ENCODE data around the gene COL5A1.

The COL5A1 gene

DNA sequence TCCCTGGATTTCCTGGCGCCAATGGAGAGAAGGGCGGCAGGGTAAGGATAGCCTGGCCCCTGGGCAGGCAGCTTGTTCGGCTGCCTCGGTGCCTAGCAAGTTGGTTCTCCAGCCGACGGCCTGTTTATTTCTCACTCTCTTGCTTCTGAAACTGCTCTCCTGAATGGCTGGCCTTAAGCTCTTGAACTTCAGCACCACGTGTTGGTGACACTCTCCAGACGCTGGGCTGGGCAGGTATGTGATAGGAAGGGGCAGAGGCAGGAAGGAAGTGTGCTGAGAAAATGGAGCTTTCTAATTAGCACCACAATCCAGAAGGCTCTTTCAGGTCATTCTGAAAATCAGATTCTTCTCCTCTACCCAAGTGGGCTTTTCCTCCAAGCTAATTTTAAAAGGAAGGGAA lies 147.6 kb downstream of the COL5A1 start:
- DNase-seq (ENCODE audit: low read depth), result no peak

DNA sequence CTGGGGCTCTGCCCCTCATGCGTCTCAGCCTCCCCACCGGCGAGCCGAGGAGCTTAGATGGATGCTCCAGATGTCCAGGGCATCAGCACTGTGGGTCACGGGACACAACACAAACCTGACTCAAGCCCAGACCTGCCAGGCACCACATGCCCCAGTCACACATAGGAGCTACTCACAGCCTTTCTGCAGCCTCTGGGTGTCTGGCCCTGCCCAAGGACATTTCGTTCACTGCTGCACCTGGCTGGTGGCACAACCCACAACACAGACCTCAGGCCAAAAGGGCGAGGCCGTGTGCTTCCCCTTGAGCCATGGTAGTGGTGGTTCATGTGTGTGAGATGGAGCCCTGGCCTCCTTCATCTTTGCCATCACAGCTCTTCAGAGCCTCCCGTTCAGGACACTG lies 149.4 kb downstream of the COL5A1 start:
- no peak for DNase-seq (ENCODE audit: low read depth)

DNA sequence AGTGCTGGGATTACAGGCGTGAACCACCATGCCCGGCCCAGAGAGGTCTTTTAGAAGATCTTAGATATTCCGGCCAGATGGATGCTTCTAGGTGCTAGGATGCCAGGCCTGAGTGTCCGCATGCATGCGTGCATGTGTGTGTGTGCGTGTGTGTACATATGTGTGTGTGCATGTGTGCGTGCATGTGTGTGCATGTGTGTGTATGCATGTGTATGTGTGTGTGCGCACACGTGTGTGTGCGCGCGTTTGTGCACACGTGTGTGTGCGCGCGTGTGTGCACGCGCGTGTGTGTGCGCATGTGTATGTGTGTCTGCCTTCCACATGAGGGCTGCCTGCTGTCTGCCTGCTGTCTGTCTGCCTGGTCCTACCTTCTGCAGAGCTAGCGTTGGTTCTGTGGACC lies 151.0 kb downstream of the COL5A1 start:
- no peak for DNase-seq (ENCODE audit: low read depth)

DNA sequence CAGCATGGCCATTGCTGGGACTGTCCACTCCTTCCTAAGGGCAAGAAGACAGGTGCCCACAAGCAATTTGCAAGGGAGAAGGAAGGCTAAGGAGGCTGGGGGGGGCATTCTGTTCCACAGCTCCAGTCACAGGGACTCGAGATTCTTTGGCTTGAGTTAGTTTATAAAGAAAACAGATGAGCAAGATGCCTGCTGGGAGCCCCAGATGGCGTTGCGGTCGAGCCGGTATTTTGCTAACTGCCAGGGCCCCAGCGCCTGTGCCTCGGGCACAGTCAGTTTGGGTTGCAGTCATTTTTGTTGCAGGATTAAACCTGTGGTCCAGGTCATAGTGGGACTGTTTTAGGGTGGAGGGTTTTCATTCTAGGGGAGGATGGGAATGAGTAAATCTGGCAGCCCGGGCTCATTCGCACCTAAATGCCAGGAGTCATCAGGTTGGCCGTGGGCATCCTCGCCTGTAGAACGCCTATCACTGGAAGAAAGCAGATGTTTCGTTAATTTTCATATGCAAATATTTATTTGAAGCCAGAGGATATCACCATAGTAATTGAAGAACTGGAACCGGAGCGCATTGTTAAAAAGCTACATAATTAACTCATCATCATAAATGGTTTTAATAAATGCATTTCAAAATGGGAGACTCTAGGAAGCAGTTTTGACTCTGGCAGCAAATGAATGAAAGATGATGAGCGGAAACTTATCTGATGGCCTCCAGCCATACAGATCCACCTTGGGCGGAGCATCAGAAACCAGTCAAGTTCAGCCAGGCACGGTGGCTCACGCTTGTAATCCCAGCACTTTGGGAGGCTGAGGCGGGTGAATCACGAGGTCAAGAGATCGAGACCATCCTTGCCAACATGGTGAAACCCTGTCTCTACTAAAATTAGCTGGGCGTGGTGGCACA lies 151.9 kb downstream of the COL5A1 start:
- no peak for DNase-seq (ENCODE audit: low read depth)

DNA sequence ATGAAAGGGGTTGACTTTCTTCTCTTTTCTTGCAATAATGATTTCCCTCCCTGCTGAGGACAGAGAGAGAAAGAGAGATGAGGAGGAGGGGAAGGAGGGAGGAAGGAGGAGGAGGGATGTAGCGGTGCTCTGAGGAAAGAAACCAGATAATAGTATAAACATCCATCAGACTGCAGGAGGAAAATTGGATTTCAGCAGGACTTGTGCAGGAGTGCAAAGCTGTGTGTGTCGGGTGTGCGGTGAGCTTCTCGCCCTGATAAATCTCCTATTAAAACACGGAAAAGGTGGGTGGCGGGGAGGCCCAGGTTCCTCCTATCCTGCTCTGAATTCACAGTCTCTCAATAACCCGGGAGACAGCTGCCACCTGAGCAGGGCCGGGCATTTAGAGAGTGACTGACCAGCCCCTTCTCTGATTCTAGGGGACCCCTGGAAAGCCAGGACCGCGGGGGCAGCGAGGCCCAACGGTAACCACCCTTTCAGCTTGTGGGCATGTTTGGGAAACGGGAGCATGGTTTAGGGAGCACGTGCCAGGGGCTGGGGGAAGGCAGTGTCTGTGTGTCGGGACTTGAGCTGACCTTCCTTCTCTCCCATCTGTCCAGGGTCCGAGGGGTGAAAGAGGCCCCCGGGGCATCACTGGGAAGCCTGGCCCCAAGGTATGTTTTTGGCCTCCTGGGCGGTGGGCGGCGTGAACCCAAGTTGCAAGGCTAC lies 153.2 kb downstream of the COL5A1 start:
- no peak for DNase-seq (ENCODE audit: low read depth)

DNA sequence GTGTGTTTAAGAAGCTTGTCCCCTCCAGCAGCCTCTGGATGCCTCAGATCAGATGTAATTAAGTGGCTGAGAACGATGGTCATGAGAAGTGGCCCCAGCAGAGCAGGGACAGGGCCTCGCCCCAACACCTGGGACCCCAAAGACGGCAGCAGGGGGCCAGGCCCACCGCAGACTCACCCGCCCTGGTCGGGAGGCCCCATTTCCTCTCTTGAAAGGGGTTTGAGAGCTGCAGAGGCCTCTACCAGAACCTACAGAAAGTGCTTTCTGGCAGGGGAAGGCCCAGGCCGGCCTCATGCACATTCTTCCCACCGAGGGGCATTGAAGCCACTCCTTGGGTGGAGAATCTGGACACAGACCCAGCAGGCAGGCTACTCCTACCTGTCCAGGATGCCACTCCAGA lies 153.8 kb downstream of the COL5A1 start:
- DNase-seq (ENCODE audit: low read depth), result no peak

DNA sequence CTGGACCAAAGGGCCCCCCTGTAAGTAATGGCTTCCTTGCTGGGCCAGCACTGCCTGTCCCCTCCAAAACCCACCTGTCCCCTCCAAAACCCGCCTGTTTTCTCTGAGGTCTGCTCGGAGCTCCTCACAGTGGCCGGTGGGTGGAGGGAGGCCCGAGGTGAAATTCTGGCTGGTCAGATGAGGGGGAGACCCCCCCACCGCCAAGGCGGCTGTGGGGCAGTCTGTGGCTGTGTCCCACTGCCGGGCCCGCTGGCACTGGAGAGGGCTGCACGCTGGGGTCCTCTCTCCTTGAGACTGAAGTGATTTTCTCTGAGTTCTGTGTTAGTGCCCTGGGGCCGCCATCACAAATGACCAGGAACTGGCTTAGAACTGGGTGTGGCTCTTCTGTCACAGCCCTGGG lies 155.3 kb downstream of the COL5A1 start:
- DNase-seq (ENCODE audit: low read depth), result no peak

DNA sequence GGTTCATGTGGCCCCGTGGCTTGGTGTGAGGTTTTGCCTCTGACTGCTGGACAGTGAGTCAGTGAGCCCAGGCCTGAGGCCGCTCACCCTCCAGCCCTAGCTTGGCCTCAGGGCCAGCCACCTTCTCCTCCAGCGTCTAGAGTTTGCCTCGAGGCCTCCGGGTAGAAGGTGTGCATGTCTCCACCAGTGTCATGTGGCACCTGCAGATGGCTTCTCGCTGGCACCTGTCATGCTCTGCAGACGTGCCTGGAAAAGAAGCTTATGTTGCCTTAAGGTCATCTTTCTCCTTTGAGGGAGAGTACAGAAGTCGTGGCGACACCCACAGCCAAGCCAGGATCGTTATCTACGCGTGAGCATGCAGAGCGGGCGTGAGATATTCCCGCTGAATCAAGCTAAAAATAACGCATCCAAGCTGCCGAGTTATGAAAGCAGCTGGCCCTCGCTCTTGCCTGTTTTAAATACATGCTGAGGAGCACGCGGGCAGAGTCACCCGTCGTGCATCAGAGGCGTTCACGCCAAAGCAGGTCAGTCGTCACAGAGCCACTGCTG lies 159.3 kb downstream of the COL5A1 start:
- no peak for DNase-seq (ENCODE audit: low read depth)

DNA sequence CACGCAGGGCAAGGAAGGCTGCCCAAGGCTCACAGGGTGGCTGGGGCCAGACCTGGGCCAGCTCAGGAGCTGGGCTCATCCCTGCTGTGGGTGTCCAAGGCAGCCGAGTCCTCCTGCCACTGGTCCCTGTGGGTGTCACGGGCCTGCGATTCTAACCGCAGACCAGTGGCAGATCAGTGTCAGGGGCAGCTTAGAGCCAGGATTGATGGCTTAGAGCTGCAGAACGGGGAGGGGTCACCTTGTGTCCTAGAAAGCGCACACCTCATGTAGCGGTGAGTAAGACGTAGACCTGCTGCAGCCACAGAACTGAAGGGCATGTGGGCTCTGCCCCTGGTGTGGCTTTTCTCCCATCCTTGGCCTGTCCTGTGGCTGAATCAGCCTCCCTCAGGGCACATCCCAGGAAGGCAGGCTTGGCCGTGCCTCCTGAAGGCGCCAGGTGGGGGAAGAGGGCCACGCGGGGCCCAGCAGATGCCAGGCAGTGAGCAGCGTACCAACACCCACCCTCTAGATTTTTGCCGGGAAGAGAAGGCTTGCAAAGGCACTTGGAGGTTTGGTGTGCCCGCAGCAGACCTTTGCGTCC lies 160.7 kb downstream of the COL5A1 start:
- DNase-seq (ENCODE audit: low read depth), result no peak

DNA sequence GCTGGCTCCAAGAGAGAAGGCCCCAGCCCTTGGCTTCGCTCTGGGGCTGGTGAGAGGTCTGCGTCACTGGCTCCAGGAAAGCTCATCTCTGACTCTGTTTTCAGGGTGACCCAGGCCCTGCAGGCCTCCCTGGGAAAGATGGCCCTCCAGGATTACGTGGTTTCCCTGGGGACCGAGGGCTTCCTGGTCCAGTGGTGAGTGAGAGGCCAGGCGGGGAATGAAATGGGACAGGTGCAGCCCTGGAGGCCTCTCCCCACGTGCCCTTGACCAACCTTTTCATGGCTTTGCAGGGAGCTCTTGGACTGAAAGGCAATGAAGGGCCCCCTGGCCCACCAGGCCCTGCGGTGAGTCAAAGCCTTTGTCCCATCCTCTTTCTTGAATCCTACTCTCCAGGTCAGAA lies 163.3 kb downstream of the COL5A1 start:
- DNase-seq (ENCODE audit: low read depth), result no peak

DNA sequence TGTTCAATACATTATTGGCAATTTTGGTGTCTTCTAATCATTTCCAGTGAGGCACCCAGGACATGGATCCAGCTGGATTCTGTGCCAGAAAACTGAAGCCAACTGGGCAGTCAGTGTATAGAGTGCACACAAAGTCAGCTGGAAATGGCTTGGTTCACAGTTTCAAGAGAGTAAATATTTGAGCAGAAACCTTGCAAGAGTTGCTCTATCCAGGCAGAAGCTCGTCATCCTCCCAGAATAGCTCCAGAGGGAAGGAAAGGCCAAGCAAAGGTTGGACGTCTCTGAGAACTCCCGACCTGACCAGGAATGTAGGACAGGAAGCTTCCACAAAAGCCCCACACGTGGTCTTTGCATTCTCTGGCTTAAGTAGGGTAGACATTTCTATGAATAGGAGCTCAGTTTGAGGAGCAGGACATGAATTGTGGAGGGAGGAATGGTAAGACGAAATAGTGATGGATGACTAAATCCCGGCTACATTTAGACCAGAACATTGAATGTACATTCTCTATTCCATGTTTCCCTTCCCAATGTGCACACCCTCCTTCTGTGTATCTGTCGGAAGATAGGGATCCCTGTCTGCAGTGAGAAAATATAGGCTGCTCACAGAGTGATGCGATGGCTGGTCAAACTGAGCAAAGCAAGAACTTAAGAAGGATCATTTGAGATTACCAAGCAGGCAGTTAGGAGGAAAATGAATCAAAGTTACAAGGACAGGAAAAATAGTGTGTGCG lies 166.3 kb downstream of the COL5A1 start:
- DNase-seq (ENCODE audit: low read depth), result peak; percentile 37

DNA sequence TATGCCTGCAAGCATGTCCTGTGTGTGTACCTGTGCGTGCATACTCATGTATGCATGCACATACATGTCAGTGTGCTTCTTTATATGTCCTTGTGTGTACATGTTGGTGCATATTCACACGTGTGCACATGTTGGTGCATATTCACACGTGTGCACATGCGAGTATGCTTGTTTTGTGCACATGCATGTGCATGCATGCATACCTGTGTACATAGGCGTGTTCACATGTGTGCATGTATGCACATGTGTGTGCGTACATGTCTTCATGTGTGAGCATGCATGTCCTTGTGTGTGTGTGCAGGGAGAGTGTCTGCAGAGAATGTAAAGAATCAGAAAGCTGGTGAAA lies 166.8 kb downstream of the COL5A1 start:
- no peak for DNase-seq (ENCODE audit: low read depth)

DNA sequence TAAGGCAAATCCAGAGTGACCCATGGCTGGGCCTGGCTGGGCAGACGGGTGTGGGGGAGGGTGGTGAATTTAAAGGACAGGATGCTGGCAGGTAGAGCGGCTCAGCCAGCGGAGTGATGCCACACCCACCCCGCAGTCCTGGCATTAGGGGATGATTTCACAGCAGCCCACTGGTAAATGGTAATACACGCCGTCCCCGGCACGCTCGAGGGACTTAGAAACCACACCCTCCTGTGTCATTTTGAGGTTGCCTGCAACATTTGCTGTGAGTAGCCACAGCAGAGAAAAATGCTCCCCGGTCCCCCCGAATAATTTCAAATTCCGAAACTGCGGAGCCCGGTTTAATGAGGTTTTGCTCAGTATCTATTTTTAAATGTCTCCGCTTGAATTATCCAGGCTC lies 167.7 kb downstream of the COL5A1 start:
- DNase-seq (ENCODE audit: low read depth), result no peak

DNA sequence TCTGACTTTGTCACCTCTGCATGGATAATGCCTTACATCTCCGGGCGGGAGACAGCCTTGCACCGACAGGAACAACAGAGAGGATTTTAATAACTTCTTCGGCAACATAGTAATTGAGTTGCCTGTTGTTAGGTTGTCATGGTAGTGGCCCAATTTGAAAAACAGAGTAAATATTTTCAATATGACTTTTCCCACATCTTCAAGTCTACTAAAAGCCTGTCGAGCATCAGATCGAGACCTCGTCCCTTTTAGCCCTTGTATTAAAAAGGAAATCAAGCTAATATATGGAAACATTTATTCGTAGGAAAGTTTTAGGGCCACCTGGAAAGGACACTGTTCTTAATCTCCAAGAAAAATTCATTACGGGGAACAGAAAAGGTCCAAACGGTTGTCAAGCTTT lies 168.2 kb downstream of the COL5A1 start:
- DNase-seq (ENCODE audit: low read depth), result no peak

DNA sequence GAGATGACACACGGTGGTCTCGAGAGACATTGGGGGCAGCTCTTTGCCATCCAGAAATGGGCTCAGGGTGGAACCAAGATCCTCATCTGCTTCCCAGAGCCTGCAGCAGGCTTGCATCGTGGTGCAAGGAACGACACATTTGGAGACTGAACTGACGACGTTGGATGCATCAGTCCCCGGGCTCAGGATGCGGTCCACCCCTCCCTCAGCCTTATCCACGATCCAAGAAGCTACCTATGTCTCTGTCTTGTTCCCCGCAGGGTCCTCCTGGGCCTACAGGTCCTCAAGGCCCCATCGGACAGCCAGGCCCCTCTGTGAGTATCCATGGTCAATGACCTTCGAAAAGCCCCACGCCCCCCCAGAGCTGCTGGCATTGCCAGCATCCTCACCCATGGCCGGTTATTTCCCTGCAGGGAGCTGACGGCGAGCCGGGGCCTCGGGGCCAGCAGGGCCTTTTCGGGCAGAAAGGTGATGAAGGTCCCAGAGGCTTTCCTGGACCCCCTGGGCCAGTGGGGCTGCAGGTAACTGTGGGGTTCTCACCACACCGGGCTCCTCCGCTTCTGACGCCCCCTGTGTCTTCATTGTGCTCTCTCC lies 169.6 kb downstream of the COL5A1 start:
- DNase-seq (ENCODE audit: low read depth), result no peak

DNA sequence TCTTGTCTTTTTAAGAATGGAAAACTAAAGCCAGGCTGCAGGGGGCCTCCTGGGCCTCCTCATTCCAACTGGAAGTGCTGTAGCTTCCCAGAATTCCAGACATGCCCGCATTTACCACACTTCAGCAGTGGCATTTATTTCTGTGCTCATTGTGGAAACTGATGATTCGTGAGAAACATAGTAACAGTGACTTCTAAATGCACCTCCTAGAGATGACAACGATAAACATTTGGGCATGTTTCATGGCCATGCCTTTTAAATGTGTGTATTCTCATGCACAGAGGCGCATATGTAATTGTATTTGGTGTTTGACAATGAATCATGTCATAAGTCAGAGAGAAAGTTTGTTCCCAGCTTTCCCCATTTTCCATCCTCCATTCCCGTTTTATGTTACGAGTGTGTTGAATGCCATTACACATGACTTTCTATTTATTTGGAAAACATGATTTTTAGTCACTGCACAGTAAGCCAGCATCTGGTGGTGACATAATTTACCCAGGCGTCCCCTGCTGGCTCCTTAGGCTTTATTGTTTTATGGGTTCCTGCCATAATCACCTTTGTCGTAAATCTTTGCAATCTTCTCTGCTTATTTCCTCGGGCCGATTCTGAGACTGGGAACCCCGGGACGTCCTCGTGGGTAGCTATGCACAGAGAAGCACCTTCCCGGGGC lies 170.2 kb downstream of the COL5A1 start:
- DNase-seq (ENCODE audit: low read depth), result peak; percentile 97

DNA sequence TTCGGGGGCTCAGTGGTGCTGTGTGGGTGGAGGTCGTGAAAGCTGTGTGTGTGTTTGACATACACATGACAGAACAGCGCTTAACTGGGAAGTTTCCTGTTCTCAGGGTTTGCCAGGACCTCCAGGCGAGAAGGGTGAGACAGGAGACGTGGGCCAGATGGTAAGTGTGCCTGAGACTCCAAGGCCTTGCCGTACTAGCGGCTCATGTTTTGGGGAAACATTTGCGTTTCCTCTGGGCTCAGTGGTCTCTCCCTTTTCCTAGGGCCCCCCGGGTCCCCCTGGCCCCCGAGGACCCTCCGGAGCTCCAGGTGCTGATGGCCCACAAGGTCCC lies 170.7 kb downstream of the COL5A1 start:
- no peak for DNase-seq (ENCODE audit: low read depth)

DNA sequence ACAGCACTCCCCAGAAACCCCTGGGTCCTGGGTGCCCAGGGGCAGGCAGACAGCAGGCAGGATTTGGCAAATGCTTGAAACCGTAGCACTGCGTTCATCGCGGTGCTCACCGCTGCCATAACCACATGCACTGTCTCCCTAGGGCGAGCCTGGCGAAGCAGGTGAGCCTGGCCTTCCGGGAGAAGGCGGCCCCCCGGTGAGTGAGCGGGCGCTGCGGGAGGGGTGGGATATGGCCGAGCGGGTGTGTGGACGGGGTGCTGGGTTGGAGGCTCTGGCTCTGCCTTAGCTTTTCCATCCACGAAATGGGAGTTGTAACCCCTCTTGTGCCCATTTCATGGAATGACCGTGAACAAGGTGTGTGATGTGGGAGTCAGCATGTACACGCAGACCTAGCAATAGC lies 172.2 kb downstream of the COL5A1 start:
- no peak for DNase-seq (ENCODE audit: low read depth)

DNA sequence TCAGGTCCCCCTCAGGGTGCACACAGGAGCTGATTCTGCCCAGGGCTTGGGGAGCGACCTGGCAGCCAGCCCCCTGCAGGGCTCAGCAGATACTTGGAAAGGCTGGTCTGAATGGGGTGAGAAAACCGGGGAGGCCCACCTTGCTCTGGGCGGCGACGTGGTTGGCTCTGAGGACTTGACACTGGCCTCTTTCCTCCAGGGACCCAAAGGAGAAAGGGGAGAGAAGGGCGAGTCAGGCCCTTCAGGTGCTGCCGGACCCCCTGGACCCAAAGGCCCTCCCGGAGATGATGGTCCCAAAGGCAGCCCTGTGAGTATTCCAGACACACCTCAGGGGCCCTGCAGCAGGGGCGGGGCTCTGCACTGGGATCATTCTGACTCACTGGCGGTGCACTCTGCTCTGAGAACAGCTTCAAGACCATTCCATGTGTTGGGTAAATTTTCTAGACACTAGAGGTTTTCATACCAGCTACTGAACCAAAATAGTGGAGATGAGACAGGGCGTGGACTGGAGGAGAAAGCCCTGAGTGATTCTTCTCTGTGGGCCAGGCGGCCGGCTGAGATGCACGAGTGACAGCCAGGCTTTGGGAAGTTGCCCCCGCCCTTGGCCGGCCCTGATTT lies 173.1 kb downstream of the COL5A1 start:
- DNase-seq (ENCODE audit: low read depth), result no peak

DNA sequence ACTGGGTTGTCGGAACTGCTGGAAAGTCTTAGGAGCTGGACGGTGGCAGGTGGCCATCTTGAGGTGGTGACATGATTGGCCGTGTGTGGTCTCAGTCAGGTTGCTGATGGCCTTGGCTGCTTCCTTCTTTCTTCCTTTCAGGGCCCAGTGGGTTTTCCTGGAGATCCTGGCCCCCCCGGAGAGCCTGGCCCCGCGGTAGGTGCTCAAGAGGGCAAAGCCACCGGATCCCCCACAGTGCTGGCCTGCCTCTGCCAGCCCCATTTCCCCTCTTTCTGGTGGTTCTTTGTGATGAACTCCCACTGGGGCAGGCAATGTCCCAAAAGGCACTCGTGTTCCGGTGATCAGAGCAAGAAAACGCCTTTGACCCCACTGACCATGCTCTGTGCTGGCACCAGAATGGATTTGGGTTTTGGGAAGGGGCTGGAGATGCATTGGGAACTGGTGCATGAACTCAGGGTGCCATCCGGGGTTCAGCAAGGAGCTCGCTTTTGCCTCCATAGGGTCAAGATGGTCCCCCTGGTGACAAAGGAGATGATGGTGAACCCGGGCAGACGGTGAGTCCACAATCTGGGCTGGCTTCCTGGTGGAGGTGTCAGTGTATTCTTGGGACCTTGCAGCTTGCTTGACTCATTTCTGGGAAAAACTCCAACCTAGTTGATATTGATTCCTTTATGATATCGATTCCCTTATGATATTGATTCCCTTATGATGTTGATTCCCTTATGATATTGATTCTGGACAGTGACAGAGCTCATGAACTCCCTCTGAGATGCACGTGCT lies 174.0 kb downstream of the COL5A1 start:
- DNase-seq (ENCODE audit: low read depth), result no peak
